Omental fat pad (tissue), 4 donors: ENCODE data around the gene ODAD3. TPM values are rescaled to one million over a fixed set of nuclear protein-coding genes. Genes with fewer than 3 reads are reported as not detected.
"Not testable (repeated sequence)": the region's sequence is repeated elsewhere in the genome, so short reads cannot be mapped to it uniquely, and the experiment has no call there.

ENCODE experiments used
- ATAC-seq: fragments of 150-250 bp; one replicate; pipeline ENCODE4 v1.9.1; 2016; ENCODE audit warnings: mild to moderate bottlenecking, moderate library complexity; ENCODE audit not compliant: low FRiP score
- DNase-seq: peaks from one replicate; pipeline ENCODE4 v3.0.0-alpha.2; 2019; ENCODE audit warnings: low spot score
- total RNA-seq, 4 donors: library from RNA; depleted of rRNA; stranded (reverse); fragments of >200 nt; gene quantifications; one replicate each; pipeline ENCODE4 v1.1.0, GENCODE V29; 2016
- TF ChIP-seq, protein P1 (sequence below), 3 donors: fragments of 450-650 bp; IDR thresholded peaks; one replicate each; pipeline ENCODE4 v1.5.1; 2016 to 2017; ENCODE audit warnings: antibody characterized with exemption in 3 of 3, mild to moderate bottlenecking in 3 of 3, moderate library complexity in 2 of 3

The ODAD3 gene
- total RNA-seq, 4 donors from 2014 or later: 0.46 TPM; not detected in 3

DNA sequence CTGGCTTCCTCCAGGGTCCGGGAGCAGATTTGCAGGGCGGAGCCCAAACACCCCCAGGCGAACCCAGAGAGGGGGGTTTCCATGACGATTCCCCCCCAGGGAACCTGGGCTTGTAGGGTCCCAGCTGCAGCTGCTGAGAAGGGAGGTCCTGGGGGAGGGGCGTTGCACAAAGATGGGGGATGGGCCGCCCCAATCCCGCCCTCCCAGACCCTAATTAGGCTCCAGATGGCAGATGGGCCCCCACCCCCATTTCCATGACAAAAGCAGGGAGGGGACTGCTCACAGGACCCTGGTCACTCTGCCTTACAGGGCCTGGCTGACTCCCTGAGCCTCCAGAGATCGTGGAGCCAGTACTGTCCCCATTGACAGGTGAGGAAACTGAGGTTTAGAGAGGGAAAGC lies 30.7 kb upstream of the ODAD3 start:
- TF ChIP-seq, protein P1, sequence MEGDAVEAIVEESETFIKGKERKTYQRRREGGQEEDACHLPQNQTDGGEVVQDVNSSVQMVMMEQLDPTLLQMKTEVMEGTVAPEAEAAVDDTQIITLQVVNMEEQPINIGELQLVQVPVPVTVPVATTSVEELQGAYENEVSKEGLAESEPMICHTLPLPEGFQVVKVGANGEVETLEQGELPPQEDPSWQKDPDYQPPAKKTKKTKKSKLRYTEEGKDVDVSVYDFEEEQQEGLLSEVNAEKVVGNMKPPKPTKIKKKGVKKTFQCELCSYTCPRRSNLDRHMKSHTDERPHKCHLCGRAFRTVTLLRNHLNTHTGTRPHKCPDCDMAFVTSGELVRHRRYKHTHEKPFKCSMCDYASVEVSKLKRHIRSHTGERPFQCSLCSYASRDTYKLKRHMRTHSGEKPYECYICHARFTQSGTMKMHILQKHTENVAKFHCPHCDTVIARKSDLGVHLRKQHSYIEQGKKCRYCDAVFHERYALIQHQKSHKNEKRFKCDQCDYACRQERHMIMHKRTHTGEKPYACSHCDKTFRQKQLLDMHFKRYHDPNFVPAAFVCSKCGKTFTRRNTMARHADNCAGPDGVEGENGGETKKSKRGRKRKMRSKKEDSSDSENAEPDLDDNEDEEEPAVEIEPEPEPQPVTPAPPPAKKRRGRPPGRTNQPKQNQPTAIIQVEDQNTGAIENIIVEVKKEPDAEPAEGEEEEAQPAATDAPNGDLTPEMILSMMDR (IDR thresholded peaks at IDR 0.05): no peak
- ATAC-seq (no peak), DNase-seq (no peak)

DNA sequence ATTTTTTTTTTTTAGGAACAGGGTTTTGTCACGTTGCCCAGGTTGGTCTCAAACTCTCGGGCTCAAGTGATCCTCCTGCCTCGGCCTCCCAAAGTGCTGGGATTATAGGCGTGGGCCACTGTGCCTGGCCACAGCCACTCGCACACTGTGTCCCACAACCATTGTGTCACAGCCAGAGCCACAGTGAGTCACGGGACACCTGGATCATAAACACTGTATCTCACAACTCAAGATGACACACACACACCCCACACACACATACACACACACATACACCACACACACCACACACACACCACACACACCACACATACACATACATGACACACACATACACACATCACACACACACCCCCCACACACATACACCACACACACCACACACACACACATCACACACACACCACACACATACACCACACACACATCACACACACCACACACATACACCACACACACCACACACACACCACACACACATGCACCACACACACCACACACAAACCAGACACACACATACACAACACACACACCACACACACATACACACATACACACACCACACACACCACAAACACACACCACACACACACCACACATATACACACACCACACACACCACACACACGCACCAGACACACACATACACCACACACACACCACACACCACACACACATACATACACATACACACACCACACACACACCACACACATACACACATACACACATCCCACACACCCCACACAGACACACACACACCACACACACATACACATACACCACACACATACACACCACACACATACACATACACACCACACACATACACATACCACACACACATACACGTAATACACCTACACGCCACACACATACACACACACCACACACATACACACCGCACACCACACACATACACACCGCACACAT lies 29.7 kb upstream of the ODAD3 start:
- no peak for ATAC-seq
- DNase-seq: no peak
- TF ChIP-seq, protein P1 (IDR thresholded peaks at IDR 0.05): no peak

DNA sequence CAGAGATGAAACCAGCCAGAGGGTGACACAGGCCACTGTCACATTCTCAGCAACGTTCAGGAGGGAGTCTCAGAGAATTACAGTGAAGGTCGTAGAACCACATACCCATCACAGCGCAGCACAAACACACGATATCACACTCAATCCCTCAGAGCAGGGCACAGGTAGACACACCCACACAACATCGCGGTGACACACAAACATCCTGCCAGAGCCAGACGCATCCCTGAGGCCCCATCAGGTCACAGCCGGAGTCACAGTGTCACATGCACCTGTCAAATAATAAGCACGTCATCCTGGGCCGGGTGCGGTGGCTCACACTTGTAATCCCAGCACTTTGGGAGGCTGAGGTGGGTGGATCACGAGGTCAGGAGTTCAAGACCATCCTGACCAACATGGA lies 28.5 kb upstream of the ODAD3 start:
- ATAC-seq (no peak), DNase-seq (no peak)
- TF ChIP-seq, protein P1 (IDR thresholded peaks at IDR 0.05): no peak

DNA sequence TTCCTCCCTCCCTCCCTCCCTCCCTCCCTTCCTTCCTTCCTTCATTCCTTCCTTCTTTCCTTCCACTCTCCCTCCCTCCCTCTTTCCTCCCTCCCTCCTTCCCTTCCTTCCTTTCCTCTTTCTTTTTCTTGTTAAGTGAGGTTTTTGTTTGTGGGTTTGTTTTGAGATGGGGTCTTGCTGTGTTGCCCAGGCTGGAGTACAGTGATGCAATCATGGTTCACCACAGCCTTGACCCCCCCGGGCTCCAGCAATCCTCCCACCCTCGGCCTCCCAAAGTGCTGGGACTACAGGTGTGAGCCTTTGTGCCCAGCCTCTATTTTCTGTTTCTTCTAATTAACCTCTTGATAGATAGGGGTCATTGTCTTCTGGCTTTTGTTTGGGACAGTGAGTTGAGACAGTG lies 26.5 kb upstream of the ODAD3 start:
- DNase-seq: no peak
- ATAC-seq: no peak
- TF ChIP-seq, protein P1 (IDR thresholded peaks at IDR 0.05): no peak

DNA sequence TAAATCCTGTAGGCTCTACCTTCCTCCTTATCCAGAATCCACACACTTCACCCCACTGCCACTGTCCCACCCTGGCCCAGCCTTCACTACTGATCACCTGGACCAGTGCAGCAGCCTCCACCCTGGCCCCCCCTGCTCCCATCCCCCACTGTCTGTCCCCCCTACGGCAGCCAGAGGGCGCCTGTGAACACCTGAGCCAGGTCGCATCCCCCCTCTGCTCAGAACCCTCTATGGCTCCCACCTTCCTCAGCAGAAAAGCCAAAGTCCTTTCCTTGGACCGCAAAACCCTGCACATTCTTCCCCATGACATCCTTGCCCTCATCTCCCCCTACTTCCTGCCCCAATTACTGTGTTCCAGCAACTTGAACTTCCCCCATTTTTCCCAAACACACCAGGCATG lies 25.3 kb upstream of the ODAD3 start:
- DNase-seq (no peak), ATAC-seq (no peak)
- TF ChIP-seq, protein P1 (IDR thresholded peaks at IDR 0.05): no peak

DNA sequence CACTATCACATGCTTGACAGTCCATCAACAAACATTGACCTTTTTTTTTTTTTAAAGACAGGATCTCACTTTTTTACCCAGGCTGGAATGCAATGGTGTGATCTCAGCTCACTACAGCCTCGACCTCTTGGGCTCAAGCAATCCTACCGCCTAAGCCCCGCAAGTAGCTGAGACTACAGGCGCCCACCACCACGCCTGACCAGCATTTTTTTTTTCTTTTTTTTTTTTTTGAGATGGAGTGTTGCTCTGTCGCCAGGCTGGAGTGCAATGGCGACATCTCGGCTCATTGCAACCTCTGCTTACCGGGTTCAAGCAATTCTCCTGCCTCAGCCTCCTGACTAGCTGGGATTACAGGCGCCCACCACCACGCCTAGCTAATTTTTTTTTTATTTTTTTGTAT lies 24.0 kb upstream of the ODAD3 start:
- ATAC-seq: not testable (repeated sequence)

DNA sequence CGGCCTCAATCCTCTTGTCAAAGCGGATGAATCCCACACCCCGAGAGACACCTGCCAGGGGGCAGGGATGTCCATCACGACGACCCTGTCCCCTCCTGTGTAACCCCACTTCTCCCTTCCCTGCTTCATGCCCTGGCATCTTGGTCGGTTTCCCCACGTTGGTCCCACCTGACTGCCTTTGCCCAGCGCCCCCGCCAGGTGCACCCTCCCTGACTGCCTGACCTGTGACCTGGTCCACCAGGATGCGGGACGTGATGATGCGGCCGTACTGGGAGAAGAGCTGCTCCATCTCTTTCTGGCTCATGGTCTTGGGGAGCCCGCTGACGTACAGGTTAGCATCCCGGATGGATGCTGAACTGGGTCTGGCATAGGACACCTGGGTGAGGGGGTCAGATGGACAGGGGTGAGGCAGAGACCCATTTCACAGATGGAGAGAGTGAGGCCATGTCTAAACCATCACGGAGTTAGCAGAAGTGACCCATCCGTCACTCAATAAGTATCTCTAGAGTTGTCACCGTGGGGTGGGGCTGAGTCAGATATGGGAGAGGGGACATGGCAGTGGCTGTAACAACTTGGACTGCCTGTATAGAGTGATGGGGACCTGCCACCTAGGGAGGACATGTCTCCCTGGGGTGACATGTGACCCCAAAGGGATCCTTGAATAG lies 23.4 kb upstream of the ODAD3 start:
- no peak for ATAC-seq
- TF ChIP-seq, protein P1 (IDR thresholded peaks at IDR 0.05): no peak
- no peak for DNase-seq

More for the DNA sequence above, 24.0 kb upstream of the ODAD3 start:
- DNase-seq: not testable (repeated sequence)
